Ascending aorta (tissue), 2 donors: ENCODE results near the gene TOMM40L. TPM values are rescaled to one million over a fixed set of nuclear protein-coding genes. Genes with fewer than 3 reads are reported as not detected.
A peak's percentile ranks its signal among the peaks of the same experiment; 100 is the strongest.

Experiments used
- DNase-seq, 2 donors: peaks; one replicate each; pipeline ENCODE4 v3.0.0-alpha.2; 2019; ENCODE audit warnings: low spot score in 2 of 2
- H3K27ac ChIP-seq, 2 donors: fragments of 200-600 bp; sonication (generic); one replicate each; pipeline ENCODE4 v1.5.1; 2016 to 2017; ENCODE audit warnings: mild to moderate bottlenecking in 1 of 2
- H3K27me3 ChIP-seq: fragments of 200-600 bp; sonication (generic); one replicate; pipeline ENCODE4 v1.5.1; 2017
- H3K36me3 ChIP-seq, 2 donors: fragments of 200-600 bp; sonication (generic); one replicate each; pipeline ENCODE4 v1.5.1; 2016
- H3K4me1 ChIP-seq, 2 donors: fragments of 200-600 bp; sonication (generic); one replicate each; pipeline ENCODE4 v1.5.1; 2016 to 2017; ENCODE audit warnings: mild to moderate bottlenecking in 1 of 2
- H3K4me3 ChIP-seq, 2 donors: fragments of 200-600 bp; sonication (generic); one replicate each; pipeline ENCODE4 v1.5.1; 2016 to 2017; ENCODE audit warnings: mild to moderate bottlenecking in 1 of 2
- H3K9me3 ChIP-seq, 2 donors: fragments of 200-600 bp; sonication (generic); one replicate each; pipeline ENCODE4 v1.5.1; 2016
- intact Hi-C: fragments of 100-400 bp; cut with DNase I; formaldehyde crosslinking; loops from one replicate; pipeline ENCODE4 v1.15.1; 2023
- total RNA-seq: library from RNA; depleted of rRNA; stranded (reverse); fragments of >200 nt; gene quantifications from one replicate; pipeline ENCODE4 v1.1.0, GENCODE V29; 2016
- TF ChIP-seq, protein P1 (sequence below), 3 experiments: fragments of 200-600 bp in 2 of 3; fragments of 450-650 bp in 1 of 3; sonication (generic) in 2 of 3; IDR thresholded peaks; one replicate each; pipeline ENCODE4 v1.5.1; 2016 to 2019; ENCODE audit warnings: antibody characterized with exemption in 3 of 3, mild to moderate bottlenecking in 1 of 3, moderate library complexity in 1 of 3

TOMM40L gene
- total RNA-seq, 1 donor from 2014 or later: 26.6 TPM

DNA sequence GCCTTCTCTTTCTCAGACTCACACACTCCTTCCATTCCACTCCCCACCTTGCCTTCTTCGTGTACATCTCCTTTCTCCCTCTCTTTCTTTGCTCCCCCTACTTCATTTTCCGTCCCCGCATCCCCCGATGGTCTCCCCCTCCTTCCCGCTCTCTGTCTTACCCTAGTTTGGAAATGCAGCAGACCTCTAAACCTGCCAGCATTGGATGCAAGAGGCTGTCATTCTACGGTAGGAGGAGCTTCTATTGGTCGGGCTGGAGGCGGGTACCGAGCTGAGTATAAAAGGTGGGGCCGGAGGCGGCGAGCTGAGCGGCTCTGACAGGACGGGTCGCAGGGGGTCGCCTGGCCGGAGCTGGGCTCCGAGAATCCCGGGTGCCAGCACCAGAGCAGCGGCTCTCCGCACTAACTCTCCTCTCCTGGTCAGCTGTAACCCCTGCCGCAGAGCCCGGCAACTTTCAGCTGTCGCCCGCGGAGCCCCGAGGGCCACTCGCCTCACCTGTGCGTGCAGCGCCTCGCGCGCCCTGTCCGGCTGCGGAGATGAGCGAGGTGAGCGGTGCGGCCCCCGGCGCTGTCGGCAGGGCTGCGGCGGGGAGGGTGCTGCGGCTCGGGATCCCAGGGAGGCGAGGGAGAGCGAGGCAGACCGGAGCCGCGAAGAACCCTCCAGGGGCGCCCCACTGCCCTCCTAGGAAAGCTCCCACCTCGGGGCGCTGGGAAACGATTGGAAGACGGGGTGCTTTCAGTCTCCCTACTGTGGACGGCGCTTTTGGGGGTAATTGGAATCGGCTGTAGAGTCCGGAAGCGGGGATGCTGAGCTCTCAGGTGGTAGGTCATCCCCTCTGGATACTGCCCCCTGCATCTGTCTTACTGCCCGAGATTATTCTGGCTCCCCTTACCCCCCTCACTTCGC, 32.8 kb downstream of the TOMM40L start, which contains the start of gene PCP4L1:
PCP4L1 (plus strand) TSS at position 307 of the 906 bp plus-strand sequence; CDS start at position 537, 230 bp downstream.
- Histone ChIP-seq H3K27ac (no peak within 1 kb of the TSS), H3K4me1 (peaks cover 0 to 5% of the 10 kb centered on the region in 2 donors), H3K36me3 (no peaks in the 10 kb centered on the region), H3K4me3 (peak within 1 kb of the TSS; percentile 45 to 51), H3K9me3 (peaks cover 0 to 5% of the 10 kb centered on the region in 2 donors), H3K27me3 (no peaks in the 10 kb centered on the region)
- DNase-seq: no peak
- TF ChIP-seq, protein P1, sequence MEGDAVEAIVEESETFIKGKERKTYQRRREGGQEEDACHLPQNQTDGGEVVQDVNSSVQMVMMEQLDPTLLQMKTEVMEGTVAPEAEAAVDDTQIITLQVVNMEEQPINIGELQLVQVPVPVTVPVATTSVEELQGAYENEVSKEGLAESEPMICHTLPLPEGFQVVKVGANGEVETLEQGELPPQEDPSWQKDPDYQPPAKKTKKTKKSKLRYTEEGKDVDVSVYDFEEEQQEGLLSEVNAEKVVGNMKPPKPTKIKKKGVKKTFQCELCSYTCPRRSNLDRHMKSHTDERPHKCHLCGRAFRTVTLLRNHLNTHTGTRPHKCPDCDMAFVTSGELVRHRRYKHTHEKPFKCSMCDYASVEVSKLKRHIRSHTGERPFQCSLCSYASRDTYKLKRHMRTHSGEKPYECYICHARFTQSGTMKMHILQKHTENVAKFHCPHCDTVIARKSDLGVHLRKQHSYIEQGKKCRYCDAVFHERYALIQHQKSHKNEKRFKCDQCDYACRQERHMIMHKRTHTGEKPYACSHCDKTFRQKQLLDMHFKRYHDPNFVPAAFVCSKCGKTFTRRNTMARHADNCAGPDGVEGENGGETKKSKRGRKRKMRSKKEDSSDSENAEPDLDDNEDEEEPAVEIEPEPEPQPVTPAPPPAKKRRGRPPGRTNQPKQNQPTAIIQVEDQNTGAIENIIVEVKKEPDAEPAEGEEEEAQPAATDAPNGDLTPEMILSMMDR (IDR thresholded peaks at IDR 0.05): no peak
- intact Hi-C loops: no loop called here

DNA sequence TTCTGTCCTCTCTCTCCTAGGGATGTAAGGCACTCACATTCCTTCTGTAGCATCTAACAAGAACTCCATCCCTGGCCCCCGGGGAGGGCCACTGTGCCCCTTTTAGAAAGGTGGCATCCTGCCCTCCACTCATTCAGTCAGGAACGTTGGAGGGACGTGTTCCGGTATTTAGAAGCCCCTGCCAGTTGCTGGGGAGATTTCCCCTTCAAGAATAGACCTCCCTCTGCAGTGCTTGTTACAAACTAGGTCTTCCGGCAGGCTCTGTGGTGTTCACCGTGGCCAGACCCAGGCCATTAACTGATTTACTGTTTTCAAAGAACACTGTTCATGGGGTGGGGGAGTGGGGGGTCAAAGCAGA, 33.5 kb downstream of the TOMM40L start:
- H3K27me3 ChIP-seq: no peaks in the 10 kb centered on the region
- H3K4me1 ChIP-seq: peaks cover 0 to 5% of the 10 kb centered on the region in 2 donors
- intact Hi-C loops: no loop called here
- no peak overlapping the region for H3K4me3 ChIP-seq
- TF ChIP-seq, protein P1 (IDR thresholded peaks at IDR 0.05): no peak
- H3K27ac ChIP-seq: no peak overlapping the region
- H3K9me3 ChIP-seq: peaks cover 0 to 5% of the 10 kb centered on the region in 2 donors
- no peak for DNase-seq
- H3K36me3 ChIP-seq: no peaks in the 10 kb centered on the region

DNA sequence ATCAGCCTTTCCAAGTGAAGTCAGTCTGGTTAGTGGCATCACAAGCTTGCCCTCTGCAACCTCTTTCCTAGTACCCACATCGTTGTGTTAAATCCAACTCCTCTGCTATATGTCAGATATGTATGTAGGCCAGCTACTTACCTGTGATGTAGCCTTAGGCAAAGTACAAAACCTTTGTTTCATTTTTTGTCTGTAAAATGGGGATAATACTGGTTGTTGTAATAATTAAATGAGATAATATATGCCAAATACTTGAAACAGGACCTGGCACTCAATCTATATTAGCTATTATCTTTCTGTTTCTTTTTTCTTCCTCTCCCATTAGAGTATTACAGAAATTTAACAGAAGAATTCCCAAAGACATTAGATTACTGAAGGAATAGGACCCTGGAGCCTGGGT, 33.9 kb downstream of the TOMM40L start:
- Histone ChIP-seq H3K9me3 (peaks cover 0 to 5% of the 10 kb centered on the region in 2 donors), H3K27ac (no peak overlapping the region), H3K36me3 (no peaks in the 10 kb centered on the region), H3K27me3 (no peaks in the 10 kb centered on the region), H3K4me3 (no peak overlapping the region), H3K4me1 (peaks cover 0 to 5% of the 10 kb centered on the region in 2 donors)
- intact Hi-C loops: no loop called here
- DNase-seq: no peak
- TF ChIP-seq, protein P1 (IDR thresholded peaks at IDR 0.05): no peak

- intact Hi-C loops: no loop called here
- Histone ChIP-seq H3K27ac (no peak overlapping the region), H3K4me3 (no peak overlapping the region), H3K9me3 (peaks cover 0 to 5% of the 10 kb centered on the region in 2 donors), H3K27me3 (no peaks in the 10 kb centered on the region), H3K36me3 (no peaks in the 10 kb centered on the region), H3K4me1 (peaks cover 0 to 5% of the 10 kb centered on the region in 2 donors)
- TF ChIP-seq, protein P1 (IDR thresholded peaks at IDR 0.05): no peak
- no peak for DNase-seq
These were observed 34.8 kb downstream of the TOMM40L start for GRCh38 chr1:161260376-161261260.

DNA sequence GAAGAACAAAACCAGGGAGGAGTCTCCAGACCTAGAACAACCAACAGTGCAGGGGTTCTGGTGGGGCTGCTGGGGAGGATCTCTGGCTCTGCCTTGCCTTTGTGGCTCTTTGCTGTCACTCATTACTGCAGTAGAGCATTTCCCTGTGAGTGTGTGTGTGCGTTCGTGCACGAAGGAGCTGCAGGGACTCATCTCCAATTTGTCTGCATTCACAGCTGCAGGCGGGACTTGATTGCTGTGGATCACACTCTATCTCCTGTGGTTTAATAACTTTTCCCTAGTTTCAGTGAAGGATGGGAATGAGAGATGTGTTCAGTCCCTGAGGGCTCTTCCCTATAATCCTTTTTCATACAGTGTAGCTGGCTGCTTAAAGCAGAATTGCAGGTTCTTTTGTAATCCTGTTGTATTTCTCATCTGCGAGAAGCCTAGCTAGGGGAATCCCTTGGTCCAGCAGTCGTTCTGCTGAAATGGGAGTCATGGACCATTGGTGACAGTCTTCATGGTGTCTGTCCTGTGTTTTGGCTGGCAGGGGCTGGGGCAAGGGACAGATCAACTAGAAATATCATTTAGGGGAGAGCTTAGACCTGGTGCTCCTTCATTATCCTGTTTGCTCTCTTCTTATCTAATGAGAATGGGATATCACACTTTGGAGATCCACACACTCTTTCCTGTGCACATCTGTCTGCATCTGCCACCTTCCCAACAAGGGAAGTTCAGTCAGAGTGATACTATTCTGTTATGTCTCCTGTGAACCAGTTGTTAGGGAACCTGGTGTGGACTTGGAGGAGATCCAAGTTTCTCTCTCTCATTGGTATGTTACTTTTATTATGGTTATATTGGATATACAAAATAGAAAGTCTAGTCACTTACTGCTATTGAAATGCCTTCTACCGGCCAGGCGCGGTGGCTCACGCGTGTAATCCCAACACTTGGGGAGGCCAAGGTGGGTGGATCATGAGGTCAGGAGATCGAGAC, 35.7 kb downstream of the TOMM40L start:
- no peak overlapping the region for H3K4me3 ChIP-seq
- peaks cover 0 to 5% of the 10 kb centered on the region in 2 donors for H3K9me3 ChIP-seq
- no peaks in the 10 kb centered on the region for H3K36me3 ChIP-seq
- TF ChIP-seq, protein P1 (IDR thresholded peaks at IDR 0.05): no peak
- intact Hi-C loops: no loop called here
- H3K27ac ChIP-seq: no peak overlapping the region
- peaks cover 0 to 5% of the 10 kb centered on the region in 2 donors for H3K4me1 ChIP-seq
- no peak for DNase-seq
- no peaks in the 10 kb centered on the region for H3K27me3 ChIP-seq
